Stromal cell of bone marrow (primary cell): ENCODE data around the gene PTPRM.

ENCODE experiments used
- DNase-seq: peaks from one replicate; pipeline ENCODE4 v3.0.0-alpha.2; 2012; ENCODE audit warnings: low read depth

Gene PTPRM

GRCh38 chr18:8169722-8170121, 602.6 kb downstream of the PTPRM start:
- DNase-seq: no peak

DNA sequence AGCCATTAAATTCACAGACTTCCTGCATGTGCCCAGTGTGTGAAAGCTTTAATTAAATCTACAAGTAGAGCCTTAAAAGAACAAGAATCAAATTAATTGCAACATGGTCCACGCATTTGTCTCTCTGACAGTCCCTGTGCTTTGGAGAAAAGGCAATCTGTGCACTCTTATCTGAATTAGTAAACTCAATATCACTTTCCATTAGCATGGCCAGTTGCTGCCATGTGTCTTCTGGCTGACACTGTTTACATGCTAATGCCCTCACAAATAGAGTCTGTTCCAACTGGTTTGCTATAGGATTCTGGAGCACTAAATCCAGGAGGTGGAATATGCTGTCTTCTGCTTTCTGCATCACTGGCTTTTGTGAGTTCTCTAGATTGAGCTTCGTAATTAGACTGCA, 607.7 kb downstream of the PTPRM start:
- no peak for DNase-seq

GRCh38 chr18:8175501-8176061, 608.5 kb downstream of the PTPRM start:
- no peak for DNase-seq

- DNase-seq: no peak
Observed at GRCh38 chr18:8176109-8176508, 609.0 kb downstream of the PTPRM start.

DNA sequence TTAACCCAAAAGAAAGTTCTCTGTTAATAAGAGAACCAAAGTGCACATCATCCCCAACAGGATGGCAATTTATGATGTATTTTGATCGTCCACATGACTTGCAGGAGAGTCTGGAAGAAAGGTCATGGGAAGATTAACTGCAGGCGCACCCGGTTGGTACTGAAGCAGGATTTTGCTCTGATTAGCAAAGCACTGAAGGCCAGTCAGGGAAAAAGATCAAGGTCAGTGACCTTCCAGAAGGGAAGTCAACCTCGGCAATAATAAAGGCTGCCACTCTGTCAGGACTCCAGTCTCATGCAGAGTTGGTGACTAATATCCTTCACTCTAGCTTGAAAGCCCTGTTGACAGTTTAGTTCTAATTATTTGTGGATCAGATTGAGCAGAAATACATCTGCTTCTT, 609.4 kb downstream of the PTPRM start:
- no peak for DNase-seq

GRCh38 chr18:8177330-8178016, 610.4 kb downstream of the PTPRM start:
- DNase-seq: no peak

DNA sequence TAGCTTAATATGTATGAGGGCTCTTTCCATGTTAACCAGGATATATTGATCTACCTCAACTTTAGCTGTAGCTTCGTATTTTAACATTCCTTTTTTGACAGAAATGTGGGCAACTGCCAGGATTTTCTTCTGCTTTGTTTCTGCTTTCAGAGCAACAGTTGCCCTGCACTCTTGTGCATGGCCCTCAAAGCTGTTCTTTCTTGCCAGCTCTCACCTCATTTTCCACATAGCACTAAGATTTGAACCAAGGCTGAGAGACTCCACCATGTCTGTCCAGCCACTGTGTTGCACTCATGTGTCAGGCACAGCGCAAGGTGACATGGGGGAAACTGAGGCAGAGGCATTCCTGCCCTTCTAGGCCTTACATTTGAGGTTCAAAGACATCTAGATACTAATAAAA, 619.3 kb downstream of the PTPRM start:
- no peak for DNase-seq

- no peak for DNase-seq
Observed at GRCh38 chr18:8188184-8188583, 621.1 kb downstream of the PTPRM start.

GRCh38 chr18:8190980-8191379, 623.9 kb downstream of the PTPRM start:
- DNase-seq: no peak

- DNase-seq: no peak
Observed at GRCh38 chr18:8194431-8194830, 627.3 kb downstream of the PTPRM start.

GRCh38 chr18:8196238-8196637, 629.1 kb downstream of the PTPRM start:
- no peak for DNase-seq

DNA sequence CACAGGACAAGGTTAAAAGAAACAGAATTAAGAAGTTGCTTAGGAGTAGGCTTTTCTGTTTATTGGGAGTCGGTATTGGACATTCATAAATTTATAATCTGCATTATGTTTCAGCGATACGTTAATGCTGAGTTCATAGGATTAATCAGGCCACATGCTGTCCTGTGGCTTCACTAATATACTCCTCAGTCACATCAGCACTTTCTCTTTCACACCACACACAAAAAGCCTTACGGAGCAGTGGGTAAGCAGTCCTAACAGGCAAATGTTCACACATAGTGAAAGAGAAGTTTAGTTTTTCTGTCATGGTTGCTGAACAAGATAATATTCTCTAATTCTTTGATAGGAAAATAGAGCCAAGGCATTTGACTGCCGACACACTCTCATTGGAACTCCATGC, 630.4 kb downstream of the PTPRM start:
- DNase-seq: no peak

GRCh38 chr18:8207996-8208395, 640.9 kb downstream of the PTPRM start:
- DNase-seq: no peak

GRCh38 chr18:8208716-8209115, 641.6 kb downstream of the PTPRM start:
- DNase-seq: no peak

- peak; percentile 77 for DNase-seq
Observed at GRCh38 chr18:8212896-8213780, 646.0 kb downstream of the PTPRM start.

DNA sequence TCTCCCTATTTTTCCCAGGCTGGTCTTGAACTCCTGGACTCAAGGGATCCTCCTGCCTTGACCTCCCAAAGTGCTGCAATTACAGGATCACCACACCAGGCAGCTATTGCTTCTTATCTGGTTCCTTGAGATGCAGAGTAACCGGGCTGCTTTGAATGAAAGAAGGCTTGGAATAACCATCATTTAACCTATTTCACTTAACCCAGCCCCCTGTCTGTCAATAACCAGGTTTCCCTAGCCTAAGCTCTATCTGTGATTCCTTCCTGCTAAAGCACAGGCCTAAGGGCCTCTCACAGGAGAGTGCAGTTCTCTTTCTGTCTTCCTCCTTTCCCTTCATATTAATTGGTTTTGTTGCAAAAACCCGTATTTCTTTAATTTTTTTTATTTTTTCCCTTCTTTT, 648.6 kb downstream of the PTPRM start:
- no peak for DNase-seq

DNA sequence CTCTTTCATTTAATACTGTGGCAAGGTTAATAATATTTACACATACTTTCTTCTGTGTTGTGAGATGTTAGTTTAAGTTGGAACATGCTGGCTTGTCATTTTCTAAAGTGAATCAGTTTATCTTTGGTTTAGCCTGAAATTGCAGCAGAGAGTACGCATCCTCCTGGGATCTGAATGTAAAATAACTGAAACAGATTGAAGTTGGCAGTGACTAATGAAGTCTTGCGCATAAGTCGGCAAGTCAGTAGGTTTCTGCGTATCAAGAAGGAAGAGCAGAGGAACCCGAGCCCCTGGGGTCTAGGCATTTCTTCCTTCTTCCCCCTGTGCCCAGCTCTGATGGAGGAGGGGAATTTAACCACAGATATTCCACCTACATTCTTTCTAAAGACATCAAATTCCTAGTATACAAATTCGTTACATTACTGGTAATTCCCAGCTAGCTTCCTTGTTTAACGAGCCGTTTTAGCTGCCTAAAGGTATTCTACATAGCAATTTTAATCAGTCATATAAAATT, 650.0 kb downstream of the PTPRM start:
- peak; percentile 16 for DNase-seq

- no peak for DNase-seq
Observed at GRCh38 chr18:8218197-8218596, 651.1 kb downstream of the PTPRM start.

DNA sequence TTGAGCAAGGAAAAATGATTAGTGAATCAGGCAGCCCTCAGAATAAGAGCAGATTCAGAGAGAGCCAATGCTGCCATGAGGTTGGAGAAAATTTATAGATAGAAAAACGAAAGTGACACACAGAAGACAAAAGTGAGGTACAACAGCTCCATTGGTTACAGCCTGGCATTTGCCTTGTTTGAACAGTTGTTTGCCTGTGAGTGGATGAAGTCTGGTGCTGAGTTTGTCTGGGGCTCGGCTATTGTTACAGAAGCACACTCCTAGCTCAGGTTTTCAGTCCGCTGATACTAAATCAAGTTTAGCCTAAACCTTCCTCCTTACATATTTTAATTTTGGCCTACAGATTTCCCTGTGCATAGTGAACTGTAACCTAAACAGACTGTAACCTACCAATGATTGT, 654.3 kb downstream of the PTPRM start:
- DNase-seq: no peak

GRCh38 chr18:8224576-8224975, 657.5 kb downstream of the PTPRM start:
- no peak for DNase-seq

- no peak for DNase-seq
Observed at GRCh38 chr18:8229040-8229439, 661.9 kb downstream of the PTPRM start.

GRCh38 chr18:8229787-8230186, 662.7 kb downstream of the PTPRM start:
- DNase-seq: no peak

GRCh38 chr18:8231316-8231715, 664.2 kb downstream of the PTPRM start:
- DNase-seq: peak; percentile 21
